Transverse colon (tissue), 4 donors: ENCODE measurements around the gene COX8A. TPM values are rescaled to one million over a fixed set of nuclear protein-coding genes. Genes with fewer than 3 reads are reported as not detected.

Experiments used
- DNase-seq: peaks from one replicate; pipeline ENCODE4 v3.0.0-alpha.2; 2019
- H3K27ac ChIP-seq, 4 donors: fragments of 200-600 bp; sonication (generic); 2 replicates each; pipeline ENCODE4 v1.5.1; 2016 to 2018; ENCODE audit warnings: inconsistent platforms in 4 of 4
- H3K27me3 ChIP-seq: fragments of 200-600 bp; sonication (generic); 2 replicates; pipeline ENCODE4 v1.5.1; 2017; ENCODE audit warnings: inconsistent platforms
- H3K36me3 ChIP-seq, 4 donors: fragments of 200-600 bp; sonication (generic); 2 replicates each; pipeline ENCODE4 v1.5.1; 2017 to 2019; ENCODE audit warnings: inconsistent platforms in 4 of 4
- H3K4me1 ChIP-seq, 4 donors: fragments of 200-600 bp; sonication (generic); 2 replicates each; pipeline ENCODE4 v1.5.1; 2017 to 2020; ENCODE audit warnings: inconsistent platforms in 4 of 4
- H3K4me3 ChIP-seq, 4 donors: fragments of 200-600 bp; sonication (generic); 1 replicate in 1 of 4; 2 replicates in 3 of 4; pipeline versions ENCODE4 v1.5.1 to v1.6.1; 2017 to 2019; ENCODE audit warnings: inconsistent platforms in 4 of 4
- H3K9me3 ChIP-seq, 2 donors: fragments of 200-600 bp; sonication (generic); 2 replicates each; pipeline ENCODE4 v1.5.1; 2017 to 2019; ENCODE audit warnings: inconsistent platforms in 2 of 2
- CTCF ChIP-seq, 5 experiments: fragments of 200-600 bp in 3 of 5; fragments of 450-650 bp in 2 of 5; sonication (generic) in 3 of 5; IDR thresholded peaks; 1 replicate in 2 of 5; 2 replicates in 3 of 5; pipeline ENCODE4 v1.5.1; 2016 to 2017; ENCODE audit warnings: antibody characterized with exemption in 5 of 5, inconsistent platforms in 3 of 5, mild to moderate bottlenecking in 2 of 5, moderate library complexity in 1 of 5
- EP300 ChIP-seq: sonication (generic); formaldehyde crosslinking; IDR thresholded peaks from one replicate; pipeline ENCODE4 v1.6.1; 2017; ENCODE audit warnings: antibody characterized with exemption, low read depth
- POLR2A ChIP-seq: fragments of 450-650 bp; IDR thresholded peaks from one replicate; pipeline ENCODE4 v1.6.1; 2016; ENCODE audit warnings: antibody characterized with exemption, mild to moderate bottlenecking, moderate library complexity
- POLR2AphosphoS5 ChIP-seq, 3 donors: sonication (generic); formaldehyde crosslinking; IDR thresholded peaks; one replicate each; pipeline ENCODE4 v1.6.1; 2016; ENCODE audit warnings: antibody characterized with exemption in 3 of 3
- WGBS, 2 donors: methylation state at CpG; one replicate each; pipeline ENCODE4 v1.1.5; 2018; ENCODE audit warnings: low coverage in 1 of 2; 5-methylcytosine and 5-hydroxymethylcytosine counted together
- in situ Hi-C, 4 donors: fragments of 200-750 bp; cut with MboI; loops; one replicate each; pipeline versions ENCODE4 v1.15.0 to v1.15.1; 2017; ENCODE audit warnings: low sequenced_read_pairs in 3 of 4, low pct_ligation_motif_present in 1 of 4, low pct_unique_long_range_greater_than_20kb in 1 of 4
- intact Hi-C: fragments of 100-400 bp; cut with DNase I; formaldehyde crosslinking; loops from one replicate; pipeline ENCODE4 v1.15.1; 2023; ENCODE audit warnings: low total_unique reads
- total RNA-seq, 4 donors: library from RNA; depleted of rRNA; stranded (reverse); fragments of >200 nt; gene quantifications; one replicate each; pipeline ENCODE4 v1.1.0, GENCODE V29; 2016

Gene COX8A
- total RNA-seq, 4 donors from 2014 or later: 471 to 1,475 (median 1,057) TPM

- WGBS, 2 donors: 82% methylated on average over 25 of the region's 54 CpGs; no CpG with 5 or more reads in 1 of the 2 donors
- H3K27ac ChIP-seq: no peak overlapping the region
- H3K4me3 ChIP-seq: peak overlapping the region in 2 of 4 donors; percentile 29 to 47
- TF ChIP-seq POLR2A: no peak
- no peak for TF ChIP-seq CTCF (IDR thresholded peaks at IDR 0.05)
- no peak for TF ChIP-seq EP300
- TF ChIP-seq POLR2AphosphoS5 (IDR thresholded peaks at IDR 0.05): no peak
- peaks cover 18 to 27% (median 22%) of the 10 kb centered on the region in 4 donors for H3K4me1 ChIP-seq
- DNase-seq: no peak
- peaks cover 0 to 13% (median 6%) of the 10 kb centered on the region in 4 donors for H3K36me3 ChIP-seq
- no peaks in the 10 kb centered on the region for H3K27me3 ChIP-seq
- H3K9me3 ChIP-seq: no peaks in the 10 kb centered on the region
- in situ Hi-C loops (loop anchor here in 3 of 4 donors (10.0 kb wide), 2 partner anchors 146 to 156 kb away; no protein-coding TSS in a partner anchor), intact Hi-C loops (no loop called here)
Observed at GRCh38 chr11:63998558-63999348, 24.3 kb downstream of the COX8A start.

- in situ Hi-C loops (loop anchor here (10.0 kb wide), 2 partner anchors 145 to 155 kb away; no protein-coding TSS in a partner anchor), intact Hi-C loops (loop anchor here (2.0 kb wide), 1 partner anchor 149 kb away; no protein-coding TSS in a partner anchor)
- peak; percentile 50 for DNase-seq
- 31% methylated on average over 44 of the region's 59 CpGs; no CpG with 5 or more reads in 1 of the 2 donors for WGBS, 2 donors
- H3K27me3 ChIP-seq: no peaks in the 10 kb centered on the region
- no peak overlapping the region for H3K27ac ChIP-seq
- TF ChIP-seq EP300 (no peak), POLR2AphosphoS5 (IDR thresholded peaks at IDR 0.05) (peak in 1 of 3 donors; percentile 12)
- peaks cover 18 to 27% (median 20%) of the 10 kb centered on the region in 4 donors for H3K4me1 ChIP-seq
- H3K9me3 ChIP-seq: no peaks in the 10 kb centered on the region
- peaks cover 0 to 13% (median 6%) of the 10 kb centered on the region in 4 donors for H3K36me3 ChIP-seq
- H3K4me3 ChIP-seq: peak overlapping the region in 2 of 4 donors; percentile 29 to 47
Observed at GRCh38 chr11:63999349-64000025, 25.1 kb downstream of the COX8A start.

GRCh38 chr11:64000026-64000739 lies 25.8 kb downstream of the COX8A start:
- intact Hi-C loops: loop anchor here (2.0 kb wide), 1 partner anchor 149 kb away; no protein-coding TSS in a partner anchor

More at GRCh38 chr11:64000026-64000739, 25.8 kb downstream of the COX8A start:
- in situ Hi-C loops: loop anchor here in 1 of 4 donors (10.0 kb wide), 1 partner anchor 145 kb away; no protein-coding TSS in a partner anchor
- peak; percentile 71 for DNase-seq
- TF ChIP-seq CTCF (IDR thresholded peaks at IDR 0.05) (peak in 4 of 5 experiments; percentile 73 to 90 (median 82)), EP300 (no peak), POLR2AphosphoS5 (IDR thresholded peaks at IDR 0.05) (no peak), POLR2A (no peak)
- WGBS, 2 donors: 4% methylated on average over 20 of the region's 67 CpGs; no CpG with 5 or more reads in 1 of the 2 donors
- peak overlapping the region in 3 of 4 donors; percentile 19 to 47 (median 29) for H3K4me3 ChIP-seq
- H3K27ac ChIP-seq: no peak overlapping the region
- H3K27me3 ChIP-seq: no peaks in the 10 kb centered on the region
- H3K36me3 ChIP-seq: peaks cover 0 to 13% (median 6%) of the 10 kb centered on the region in 4 donors
- H3K4me1 ChIP-seq: peaks cover 18 to 27% (median 20%) of the 10 kb centered on the region in 4 donors
- H3K9me3 ChIP-seq: no peaks in the 10 kb centered on the region
